SK-N-MC (cell line): Measurements from ENCODE around the gene PUS7L.

Source experiments
- EZH2 ChIP-seq: fragments of 200-600 bp; sonication (generic); IDR thresholded peaks from one replicate; pipeline ENCODE4 v1.6.1; 2017; ENCODE audit warnings: antibody characterized with exemption
- FOXP2 ChIP-seq: optimal IDR thresholded peaks from 2 replicates; pipeline ENCODE3; 2011; ENCODE audit warnings: mild to moderate bottlenecking, moderate library complexity; ENCODE audit not compliant: insufficient read depth; ENCODE audit errors: extremely low read length, control extremely low read depth
- POLR2AphosphoS5 ChIP-seq: IDR thresholded peaks from 2 replicates; pipeline ENCODE4 v1.6.1; 2012; ENCODE audit warnings: mild to moderate bottlenecking, low read depth, low read length, borderline replicate concordance

DNA sequence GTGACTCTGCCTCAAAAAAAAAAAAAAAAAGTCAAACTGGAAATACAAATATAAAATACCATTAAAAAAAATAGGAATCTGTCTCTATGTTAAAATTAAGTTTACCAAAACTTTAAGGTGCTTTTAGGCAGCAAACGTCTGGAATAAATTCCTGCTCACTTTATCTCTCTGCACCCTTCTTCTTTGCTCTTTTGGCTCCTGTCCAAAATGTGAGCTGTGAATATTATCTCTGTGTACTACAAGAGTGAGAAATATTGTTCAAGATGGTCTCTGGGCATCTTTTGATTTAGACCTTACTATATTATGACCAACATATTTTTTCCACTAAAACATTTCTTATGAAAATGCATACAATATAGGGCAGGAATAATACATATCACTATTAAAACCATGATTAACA lies 63.7 kb downstream of the PUS7L start:
- no peak for TF ChIP-seq POLR2AphosphoS5
- no peak for TF ChIP-seq EZH2
- TF ChIP-seq FOXP2, result no peak
